Parathyroid adenoma (tissue), 2 donors: ENCODE results near the gene PLPP2.

ENCODE experiments used
- H2AFZ ChIP-seq: fragments of 300-600 bp; sonication (generic); one replicate; pipeline ENCODE4 v1.7.0; 2017; ENCODE audit warnings: antibody characterized with exemption, mild to moderate bottlenecking
- H3K27ac ChIP-seq: fragments of 300-600 bp; sonication (generic); one replicate; pipeline ENCODE4 v1.7.0; 2017
- H3K27me3 ChIP-seq: fragments of 300-600 bp; sonication (generic); one replicate; pipeline ENCODE4 v1.7.0; 2017; ENCODE audit warnings: low read length; ENCODE audit not compliant: control insufficient read depth, insufficient read depth
- H3K36me3 ChIP-seq: fragments of 300-600 bp; sonication (generic); one replicate; pipeline ENCODE4 v1.7.0; 2017; ENCODE audit warnings: low read length; ENCODE audit not compliant: control insufficient read depth, insufficient read depth
- H3K4me1 ChIP-seq: fragments of 300-600 bp; sonication (generic); one replicate; pipeline ENCODE4 v1.7.0; 2017; ENCODE audit warnings: control low read depth
- H3K4me2 ChIP-seq: fragments of 300-600 bp; sonication (generic); one replicate; pipeline ENCODE4 v1.7.0; 2017; ENCODE audit warnings: low read length
- H3K4me3 ChIP-seq: fragments of 300-600 bp; sonication (generic); one replicate; pipeline ENCODE4 v1.7.0; 2017; ENCODE audit warnings: low read depth, low read length
- H3K79me2 ChIP-seq: fragments of 300-600 bp; sonication (generic); one replicate; pipeline ENCODE4 v1.7.0; 2017; ENCODE audit warnings: control low read depth
- H3K9ac ChIP-seq: fragments of 300-600 bp; sonication (generic); one replicate; pipeline ENCODE4 v1.7.0; 2017; ENCODE audit warnings: mild to moderate bottlenecking
- H3K9me3 ChIP-seq: fragments of 300-600 bp; sonication (generic); one replicate; pipeline ENCODE4 v1.7.0; 2017; ENCODE audit warnings: low read length; ENCODE audit not compliant: control insufficient read depth
- TF ChIP-seq, protein P1 (sequence below): fragments of 300-600 bp; sonication (generic); IDR thresholded peaks from one replicate; pipeline ENCODE4 v1.7.0; 2017; ENCODE audit warnings: antibody characterized with exemption, mild to moderate bottlenecking
- donor health status: primary hyperparathyroidism.

PLPP2 gene

DNA sequence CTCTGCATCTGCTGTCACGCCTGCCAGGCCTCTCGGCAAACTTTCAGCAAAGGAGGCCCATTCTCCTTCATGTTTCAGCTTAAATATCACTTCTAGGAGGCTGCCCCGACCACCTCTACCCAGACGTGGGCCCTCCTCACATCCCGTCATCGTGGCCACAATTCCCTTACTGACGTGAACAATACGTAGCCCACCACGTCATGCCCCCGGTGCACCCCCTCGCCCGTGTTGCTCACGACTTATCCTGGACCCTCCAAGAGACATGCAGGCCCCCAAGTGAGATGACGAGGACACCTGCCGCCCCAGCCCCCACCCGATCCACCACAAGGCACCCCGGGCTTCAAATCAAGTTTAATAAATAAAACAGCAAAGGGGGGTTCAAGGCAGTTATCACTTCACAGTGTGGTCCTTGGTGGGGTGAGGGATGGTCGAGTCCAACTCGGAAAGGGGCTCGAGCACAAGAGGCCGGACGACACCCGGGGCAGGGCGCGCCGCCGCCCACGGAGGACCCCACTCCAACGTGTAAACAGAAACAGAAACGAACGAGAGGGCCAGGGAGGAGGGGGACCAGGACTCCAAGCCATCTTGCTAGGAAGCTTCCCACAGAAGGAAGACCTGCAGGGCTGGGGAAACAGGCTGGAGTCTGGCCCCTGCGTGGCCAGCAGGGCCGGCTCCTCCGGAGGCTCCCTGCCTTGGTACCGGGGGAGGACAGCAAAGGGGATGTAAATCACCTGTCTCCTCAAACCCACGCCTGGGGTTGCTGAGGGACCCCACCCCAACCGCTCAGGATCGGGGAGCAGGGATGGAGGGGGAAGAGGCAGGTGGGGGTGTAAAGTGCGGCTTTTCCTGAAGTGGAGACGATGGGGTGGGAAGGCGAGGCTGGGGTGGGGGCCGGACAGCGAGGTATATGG is 14.3 kb upstream of the PLPP2 start:
- Histone ChIP-seq H3K79me2 (no peaks in the 10 kb centered on the region), H3K9me3 (no peaks in the 10 kb centered on the region), H3K9ac (no peak overlapping the region), H3K27ac (no peak overlapping the region), H3K36me3 (no peaks in the 10 kb centered on the region), H3K27me3 (no peaks in the 10 kb centered on the region), H2AFZ (no peak overlapping the region), H3K4me1 (no peaks in the 10 kb centered on the region), H3K4me3 (no peak overlapping the region), H3K4me2 (no peak overlapping the region)
- TF ChIP-seq, protein P1, sequence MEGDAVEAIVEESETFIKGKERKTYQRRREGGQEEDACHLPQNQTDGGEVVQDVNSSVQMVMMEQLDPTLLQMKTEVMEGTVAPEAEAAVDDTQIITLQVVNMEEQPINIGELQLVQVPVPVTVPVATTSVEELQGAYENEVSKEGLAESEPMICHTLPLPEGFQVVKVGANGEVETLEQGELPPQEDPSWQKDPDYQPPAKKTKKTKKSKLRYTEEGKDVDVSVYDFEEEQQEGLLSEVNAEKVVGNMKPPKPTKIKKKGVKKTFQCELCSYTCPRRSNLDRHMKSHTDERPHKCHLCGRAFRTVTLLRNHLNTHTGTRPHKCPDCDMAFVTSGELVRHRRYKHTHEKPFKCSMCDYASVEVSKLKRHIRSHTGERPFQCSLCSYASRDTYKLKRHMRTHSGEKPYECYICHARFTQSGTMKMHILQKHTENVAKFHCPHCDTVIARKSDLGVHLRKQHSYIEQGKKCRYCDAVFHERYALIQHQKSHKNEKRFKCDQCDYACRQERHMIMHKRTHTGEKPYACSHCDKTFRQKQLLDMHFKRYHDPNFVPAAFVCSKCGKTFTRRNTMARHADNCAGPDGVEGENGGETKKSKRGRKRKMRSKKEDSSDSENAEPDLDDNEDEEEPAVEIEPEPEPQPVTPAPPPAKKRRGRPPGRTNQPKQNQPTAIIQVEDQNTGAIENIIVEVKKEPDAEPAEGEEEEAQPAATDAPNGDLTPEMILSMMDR, result no peak

DNA sequence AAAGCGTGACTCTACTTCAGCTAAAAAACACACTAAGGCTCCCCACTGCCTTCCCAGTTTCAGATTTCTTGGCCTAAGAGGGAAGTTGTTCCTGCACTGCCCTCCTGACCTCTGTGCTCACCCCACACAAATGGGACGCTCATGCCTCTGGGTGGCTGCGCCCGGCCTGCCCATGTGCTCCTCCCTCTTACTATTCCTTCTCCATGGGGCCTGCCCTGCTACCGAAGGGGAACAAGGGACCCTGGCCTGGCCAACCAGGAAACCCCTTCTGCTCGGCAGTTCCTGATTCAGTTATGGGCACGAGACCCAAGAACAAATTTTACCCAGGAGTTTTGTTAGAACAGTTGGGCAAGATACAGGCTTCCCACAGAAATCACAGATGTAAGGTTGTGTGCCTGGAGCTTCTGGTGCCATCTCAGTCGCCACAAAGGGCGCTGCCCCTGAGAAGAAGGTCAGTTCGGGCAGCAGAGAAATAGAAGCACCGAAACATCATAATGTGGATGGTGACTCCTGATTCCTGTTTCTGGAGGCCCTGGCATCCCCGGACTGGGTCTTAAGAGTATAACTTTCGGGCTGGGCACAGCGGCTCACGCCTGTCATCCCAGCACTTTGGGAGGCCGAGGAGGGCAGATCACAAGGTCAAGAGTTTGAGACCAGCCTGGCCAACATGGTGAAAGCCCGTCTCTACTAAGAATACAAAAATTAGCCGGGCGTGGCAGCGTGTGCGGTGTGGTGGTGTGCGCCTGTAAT is 5.4 kb upstream of the PLPP2 start:
- Histone ChIP-seq H3K9ac (no peak overlapping the region), H3K9me3 (no peaks in the 10 kb centered on the region), H2AFZ (no peak overlapping the region), H3K4me2 (no peak overlapping the region), H3K36me3 (no peaks in the 10 kb centered on the region), H3K27me3 (peaks cover 2% of the 10 kb centered on the region), H3K4me1 (peaks cover 8% of the 10 kb centered on the region), H3K4me3 (no peak overlapping the region), H3K79me2 (no peaks in the 10 kb centered on the region), H3K27ac (peak overlapping the region; percentile 2)
- TF ChIP-seq, protein P1, result no peak

GRCh38 chr19:295687-296370 is 4.6 kb upstream of the PLPP2 start:
- H3K36me3 ChIP-seq, result no peaks in the 10 kb centered on the region
- TF ChIP-seq, protein P1, result no peak
- H3K27ac ChIP-seq, result peak overlapping the region; percentile 5
- H3K4me2 ChIP-seq, result no peak overlapping the region
- H3K4me3 ChIP-seq, result no peak overlapping the region
- no peak overlapping the region for H3K9ac ChIP-seq
- no peaks in the 10 kb centered on the region for H3K9me3 ChIP-seq
- H3K79me2 ChIP-seq, result no peaks in the 10 kb centered on the region
- peaks cover 2% of the 10 kb centered on the region for H3K27me3 ChIP-seq
- H2AFZ ChIP-seq, result peak overlapping the region; percentile 1
- H3K4me1 ChIP-seq, result peaks cover 8% of the 10 kb centered on the region

GRCh38 chr19:294946-295686 is 3.9 kb upstream of the PLPP2 start:
- H3K36me3 ChIP-seq, result no peaks in the 10 kb centered on the region
- peak overlapping the region; percentile 57 for H2AFZ ChIP-seq
- no peak overlapping the region for H3K4me2 ChIP-seq
- peak overlapping the region; percentile 5 for H3K27ac ChIP-seq
- TF ChIP-seq, protein P1, result peak; percentile 83
- H3K79me2 ChIP-seq, result no peaks in the 10 kb centered on the region
- no peak overlapping the region for H3K4me3 ChIP-seq
- H3K27me3 ChIP-seq, result peaks cover 2% of the 10 kb centered on the region
- no peaks in the 10 kb centered on the region for H3K9me3 ChIP-seq
- peaks cover 8% of the 10 kb centered on the region for H3K4me1 ChIP-seq
- no peak overlapping the region for H3K9ac ChIP-seq
